Measurements from ENCODE around the gene MAGI2.

MAGI2 gene

GRCh38 chr7:78567836-78568235 lies 885.6 kb downstream of the MAGI2 start:
- H3K79me2 ChIP-seq (ENCODE audit: insufficient read depth, low read length): no peaks in the 10 kb centered on the region
- H3K4me2 ChIP-seq (ENCODE audit: low read depth, low read length, poor library complexity, severe bottlenecking): no peak overlapping the region
- no peak overlapping the region for H3K4me3 ChIP-seq (ENCODE audit: low read length, poor library complexity, severe bottlenecking)
- H3K27me3 ChIP-seq (ENCODE audit: insufficient read depth, low read length, poor library complexity, severe bottlenecking): no peaks in the 10 kb centered on the region
- no peak overlapping the region for H2AFZ ChIP-seq (ENCODE audit: low read length)
- no peaks in the 10 kb centered on the region for H3K36me3 ChIP-seq (ENCODE audit: insufficient read depth, low read length)
- H3F3A ChIP-seq (ENCODE audit: low read depth): no peaks in the 10 kb centered on the region
- peaks cover under 1% of the 10 kb centered on the region for H3K4me1 ChIP-seq (ENCODE audit: insufficient read depth, low read length, poor library complexity, severe bottlenecking)
- no peaks in the 10 kb centered on the region for H4K20me1 ChIP-seq (ENCODE audit: insufficient read depth, low read length, poor library complexity, severe bottlenecking)
- no peak for TF ChIP-seq EZH2phosphoT487 (IDR thresholded peaks at IDR 0.05; ENCODE audit: borderline replicate concordance)
- no peak for TF ChIP-seq CTCF (conservative IDR thresholded peaks at IDR 0.05; ENCODE audit: low read length)
- H3K9me3 ChIP-seq (ENCODE audit: insufficient read depth, low read depth, low read length): no peaks in the 10 kb centered on the region
- no peaks in the 10 kb centered on the region for H3K9me2 ChIP-seq (replicated peaks; ENCODE audit: low read depth, low read length)
- H3K9ac ChIP-seq (ENCODE audit: low read depth, low read length, poor library complexity, severe bottlenecking): no peak overlapping the region

- Histone ChIP-seq H3K4me2 (ENCODE audit: low read depth, low read length, poor library complexity, severe bottlenecking) (no peak overlapping the region), H3K9ac (ENCODE audit: low read depth, low read length, poor library complexity, severe bottlenecking) (no peak overlapping the region), H3K4me3 (ENCODE audit: low read length, poor library complexity, severe bottlenecking) (no peak overlapping the region), H3K4me1 (ENCODE audit: insufficient read depth, low read length, poor library complexity, severe bottlenecking) (peaks cover 14% of the 10 kb centered on the region), H3K9me3 (ENCODE audit: insufficient read depth, low read depth, low read length) (no peaks in the 10 kb centered on the region), H3K27me3 (ENCODE audit: insufficient read depth, low read length, poor library complexity, severe bottlenecking) (no peaks in the 10 kb centered on the region), H3K9me2 (replicated peaks; ENCODE audit: low read depth, low read length) (no peaks in the 10 kb centered on the region), H3K36me3 (ENCODE audit: insufficient read depth, low read length) (no peaks in the 10 kb centered on the region), H4K20me1 (ENCODE audit: insufficient read depth, low read length, poor library complexity, severe bottlenecking) (no peaks in the 10 kb centered on the region), H2AFZ (ENCODE audit: low read length) (no peak overlapping the region), H3F3A (ENCODE audit: low read depth) (no peaks in the 10 kb centered on the region), H3K79me2 (ENCODE audit: insufficient read depth, low read length) (no peaks in the 10 kb centered on the region)
- TF ChIP-seq CTCF (conservative IDR thresholded peaks at IDR 0.05; ENCODE audit: low read length): no peak
- TF ChIP-seq EZH2phosphoT487 (IDR thresholded peaks at IDR 0.05; ENCODE audit: borderline replicate concordance): no peak
These were observed 887.7 kb downstream of the MAGI2 start for GRCh38 chr7:78565784-78566183.

DNA sequence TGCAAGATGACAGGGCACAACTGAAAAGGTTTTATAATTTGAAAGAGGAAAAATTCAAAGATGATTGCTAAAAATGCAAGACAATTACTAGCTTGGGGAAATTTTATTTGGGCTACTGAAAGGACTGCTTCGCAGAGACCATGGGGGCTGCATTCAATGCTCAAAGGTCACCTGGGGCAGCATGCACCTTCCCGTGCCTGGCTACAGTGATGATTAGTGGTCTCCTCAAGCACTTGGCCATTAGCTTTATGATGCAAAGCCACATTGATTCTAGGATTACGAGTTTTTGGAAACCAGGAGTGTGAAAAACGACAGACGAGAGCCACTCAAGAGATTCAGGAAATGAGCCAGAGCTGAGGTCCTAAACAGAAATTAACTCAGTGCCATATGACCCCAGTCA lies 890.3 kb downstream of the MAGI2 start:
- H4K20me1 ChIP-seq (ENCODE audit: insufficient read depth, low read length, poor library complexity, severe bottlenecking): no peaks in the 10 kb centered on the region
- H3K9ac ChIP-seq (ENCODE audit: low read depth, low read length, poor library complexity, severe bottlenecking): no peak overlapping the region
- no peaks in the 10 kb centered on the region for H3K27me3 ChIP-seq (ENCODE audit: insufficient read depth, low read length, poor library complexity, severe bottlenecking)
- no peaks in the 10 kb centered on the region for H3K9me2 ChIP-seq (replicated peaks; ENCODE audit: low read depth, low read length)
- H3F3A ChIP-seq (ENCODE audit: low read depth): no peaks in the 10 kb centered on the region
- H3K79me2 ChIP-seq (ENCODE audit: insufficient read depth, low read length): no peaks in the 10 kb centered on the region
- H3K9me3 ChIP-seq (ENCODE audit: insufficient read depth, low read depth, low read length): no peaks in the 10 kb centered on the region
- no peaks in the 10 kb centered on the region for H3K36me3 ChIP-seq (ENCODE audit: insufficient read depth, low read length)
- no peak overlapping the region for H3K4me3 ChIP-seq (ENCODE audit: low read length, poor library complexity, severe bottlenecking)
- peaks cover 14% of the 10 kb centered on the region for H3K4me1 ChIP-seq (ENCODE audit: insufficient read depth, low read length, poor library complexity, severe bottlenecking)
- no peak for TF ChIP-seq EZH2phosphoT487 (IDR thresholded peaks at IDR 0.05; ENCODE audit: borderline replicate concordance)
- TF ChIP-seq CTCF (conservative IDR thresholded peaks at IDR 0.05; ENCODE audit: low read length): no peak
- no peak overlapping the region for H3K4me2 ChIP-seq (ENCODE audit: low read depth, low read length, poor library complexity, severe bottlenecking)
- H2AFZ ChIP-seq (ENCODE audit: low read length): no peak overlapping the region

All from Loucy (cell line).